PC-9 (cell line): ENCODE measurements around the gene ATIC.

ENCODE experiments used
- EZH2 ChIP-seq: fragments of 200-600 bp; sonication (generic); IDR thresholded peaks from 2 replicates; pipeline ENCODE4 v1.8.0; 2017; ENCODE audit warnings: antibody characterized with exemption, low read depth
- TF ChIP-seq, protein P1 (sequence below): fragments of 200-600 bp; sonication (generic); conservative IDR thresholded peaks from 2 replicates; pipeline ENCODE4 v1.6.1; 2017; ENCODE audit warnings: mixed run types, antibody characterized with exemption, mild to moderate bottlenecking, moderate library complexity

GRCh38 chr2:215394102-215394805 is 82.4 kb downstream of the ATIC start:
- TF ChIP-seq, protein P1, sequence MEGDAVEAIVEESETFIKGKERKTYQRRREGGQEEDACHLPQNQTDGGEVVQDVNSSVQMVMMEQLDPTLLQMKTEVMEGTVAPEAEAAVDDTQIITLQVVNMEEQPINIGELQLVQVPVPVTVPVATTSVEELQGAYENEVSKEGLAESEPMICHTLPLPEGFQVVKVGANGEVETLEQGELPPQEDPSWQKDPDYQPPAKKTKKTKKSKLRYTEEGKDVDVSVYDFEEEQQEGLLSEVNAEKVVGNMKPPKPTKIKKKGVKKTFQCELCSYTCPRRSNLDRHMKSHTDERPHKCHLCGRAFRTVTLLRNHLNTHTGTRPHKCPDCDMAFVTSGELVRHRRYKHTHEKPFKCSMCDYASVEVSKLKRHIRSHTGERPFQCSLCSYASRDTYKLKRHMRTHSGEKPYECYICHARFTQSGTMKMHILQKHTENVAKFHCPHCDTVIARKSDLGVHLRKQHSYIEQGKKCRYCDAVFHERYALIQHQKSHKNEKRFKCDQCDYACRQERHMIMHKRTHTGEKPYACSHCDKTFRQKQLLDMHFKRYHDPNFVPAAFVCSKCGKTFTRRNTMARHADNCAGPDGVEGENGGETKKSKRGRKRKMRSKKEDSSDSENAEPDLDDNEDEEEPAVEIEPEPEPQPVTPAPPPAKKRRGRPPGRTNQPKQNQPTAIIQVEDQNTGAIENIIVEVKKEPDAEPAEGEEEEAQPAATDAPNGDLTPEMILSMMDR = no peak
- TF ChIP-seq EZH2 = no peak
